Activated CD4-positive, alpha-beta T cell treated with anti-CD3 and anti-CD28 coated beads for 1 hour (primary cell): Measurements from ENCODE around the gene OGFRL1.

Experiments used
- DNase-seq: peaks from one replicate; pipeline ENCODE4 v3.0.0-alpha.2; 2020

The OGFRL1 gene

GRCh38 chr6:71336901-71337300, 48.3 kb downstream of the OGFRL1 start:
- DNase-seq, result no peak

GRCh38 chr6:71338540-71339316, 50.1 kb downstream of the OGFRL1 start:
- DNase-seq, result no peak

- DNase-seq, result no peak
Observed at GRCh38 chr6:71342772-71343171, 54.2 kb downstream of the OGFRL1 start.

- no peak for DNase-seq
Observed at GRCh38 chr6:71345476-71346333, 57.1 kb downstream of the OGFRL1 start.

DNA sequence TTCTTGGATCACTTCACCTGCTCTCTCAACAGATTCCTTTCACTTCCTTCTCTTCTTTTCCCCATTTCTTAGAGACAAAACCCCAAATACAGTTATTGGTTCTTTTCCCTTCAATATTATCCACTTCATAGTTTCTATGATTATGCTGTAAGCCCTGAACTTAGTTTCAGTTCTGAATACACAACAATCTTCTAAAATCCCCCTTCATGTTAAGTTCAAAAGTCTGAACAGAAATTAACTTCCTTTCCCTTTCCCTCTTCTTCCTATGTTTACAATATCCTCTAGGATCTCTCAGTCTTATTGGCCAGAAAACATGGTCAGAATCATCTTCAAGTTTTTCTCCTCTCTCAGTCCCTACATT, 57.7 kb downstream of the OGFRL1 start:
- no peak for DNase-seq

GRCh38 chr6:71347119-71347518, 58.5 kb downstream of the OGFRL1 start:
- no peak for DNase-seq

GRCh38 chr6:71349395-71349794, 60.8 kb downstream of the OGFRL1 start:
- no peak for DNase-seq

DNA sequence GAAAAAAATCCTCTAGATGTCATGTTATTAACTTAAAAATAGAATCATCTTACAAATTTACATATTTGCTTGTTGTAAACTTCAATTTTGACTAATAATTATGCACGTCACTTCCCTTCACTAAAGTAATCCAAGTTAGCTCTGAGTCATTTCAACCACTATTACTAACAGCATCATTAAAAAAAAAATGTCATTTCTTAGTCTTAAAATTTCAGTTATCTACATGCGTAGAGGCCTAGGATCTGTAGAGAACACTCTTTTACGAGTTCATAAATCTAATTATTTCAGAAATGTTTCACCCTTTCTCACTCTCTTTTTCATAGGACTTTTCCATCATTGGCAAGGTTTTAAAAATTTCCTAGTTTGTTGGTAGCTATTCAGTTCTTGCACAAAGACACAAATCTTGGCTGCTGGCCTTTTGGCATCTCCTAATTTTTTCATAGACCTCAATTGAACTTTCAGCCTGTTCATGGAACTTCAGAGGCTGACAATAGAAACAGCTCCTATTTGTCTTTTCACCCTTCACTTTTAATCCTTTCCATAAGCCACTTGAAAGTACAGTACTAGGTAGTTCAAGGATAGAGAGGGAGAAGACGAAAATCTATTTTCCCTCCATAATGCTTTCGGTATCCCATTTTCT, 61.5 kb downstream of the OGFRL1 start:
- no peak for DNase-seq

DNA sequence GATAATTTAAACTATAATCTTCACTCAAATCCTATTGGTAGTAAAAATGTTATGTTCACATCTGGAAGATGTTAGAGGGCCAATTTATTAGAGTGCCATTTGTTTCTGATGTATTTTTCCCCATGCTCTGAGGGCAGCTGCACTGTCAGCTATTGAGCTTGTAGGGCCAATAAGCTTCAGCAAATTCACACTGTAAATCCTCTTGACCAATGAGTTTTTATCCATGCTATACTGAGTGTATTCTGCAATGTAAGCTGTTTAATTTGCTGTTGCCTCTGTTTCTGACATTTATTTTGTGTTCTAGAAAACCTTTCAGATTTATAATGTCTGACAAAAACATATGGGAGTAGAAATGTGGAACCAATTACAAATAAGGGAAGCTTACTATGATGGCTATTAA, 62.6 kb downstream of the OGFRL1 start:
- no peak for DNase-seq
